GM12864 (cell line): ENCODE data around the gene CCDC141.
A peak's percentile ranks its signal among the peaks of the same experiment; 100 is the strongest.

Source experiments
- DNase-seq: peaks from one replicate; pipeline ENCODE4 v3.0.0-alpha.2; 2011; ENCODE audit warnings: low read depth
- H3K4me3 ChIP-seq: 2 replicates; pipeline ENCODE4 v1.5.1; 2011; ENCODE audit warnings: mild to moderate bottlenecking, low read depth, low read length, control low read depth
- TF ChIP-seq, protein P1 (sequence below): IDR thresholded peaks from 2 replicates; pipeline ENCODE4 v1.5.1; 2011; ENCODE audit warnings: low read depth, mild to moderate bottlenecking, moderate library complexity, low read length, control low read depth, inconsistent platforms; ENCODE audit errors: missing control alignments

CCDC141 gene

DNA sequence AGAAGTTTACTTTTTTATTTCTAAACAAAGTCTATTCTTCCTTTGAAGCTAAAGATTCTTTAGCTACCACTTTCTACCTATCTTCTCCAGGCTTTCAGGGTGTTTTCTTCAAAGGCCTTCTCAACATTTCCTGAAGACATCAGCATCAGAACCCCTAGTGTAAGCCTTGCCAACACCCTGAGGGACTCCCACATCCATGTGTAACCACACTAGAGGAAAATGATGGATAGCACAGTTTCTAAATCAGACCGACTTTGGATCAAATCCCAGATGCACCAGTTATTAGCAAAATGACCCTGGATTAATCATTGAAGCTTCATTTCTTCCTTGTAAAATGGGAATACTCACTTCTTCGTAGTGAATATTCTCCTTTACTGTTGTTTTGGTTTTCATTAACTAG lies 238.0 kb downstream of the CCDC141 start:
- TF ChIP-seq, protein P1, sequence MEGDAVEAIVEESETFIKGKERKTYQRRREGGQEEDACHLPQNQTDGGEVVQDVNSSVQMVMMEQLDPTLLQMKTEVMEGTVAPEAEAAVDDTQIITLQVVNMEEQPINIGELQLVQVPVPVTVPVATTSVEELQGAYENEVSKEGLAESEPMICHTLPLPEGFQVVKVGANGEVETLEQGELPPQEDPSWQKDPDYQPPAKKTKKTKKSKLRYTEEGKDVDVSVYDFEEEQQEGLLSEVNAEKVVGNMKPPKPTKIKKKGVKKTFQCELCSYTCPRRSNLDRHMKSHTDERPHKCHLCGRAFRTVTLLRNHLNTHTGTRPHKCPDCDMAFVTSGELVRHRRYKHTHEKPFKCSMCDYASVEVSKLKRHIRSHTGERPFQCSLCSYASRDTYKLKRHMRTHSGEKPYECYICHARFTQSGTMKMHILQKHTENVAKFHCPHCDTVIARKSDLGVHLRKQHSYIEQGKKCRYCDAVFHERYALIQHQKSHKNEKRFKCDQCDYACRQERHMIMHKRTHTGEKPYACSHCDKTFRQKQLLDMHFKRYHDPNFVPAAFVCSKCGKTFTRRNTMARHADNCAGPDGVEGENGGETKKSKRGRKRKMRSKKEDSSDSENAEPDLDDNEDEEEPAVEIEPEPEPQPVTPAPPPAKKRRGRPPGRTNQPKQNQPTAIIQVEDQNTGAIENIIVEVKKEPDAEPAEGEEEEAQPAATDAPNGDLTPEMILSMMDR, result no peak
- H3K4me3 ChIP-seq, result no peak overlapping the region
- DNase-seq, result no peak

DNA sequence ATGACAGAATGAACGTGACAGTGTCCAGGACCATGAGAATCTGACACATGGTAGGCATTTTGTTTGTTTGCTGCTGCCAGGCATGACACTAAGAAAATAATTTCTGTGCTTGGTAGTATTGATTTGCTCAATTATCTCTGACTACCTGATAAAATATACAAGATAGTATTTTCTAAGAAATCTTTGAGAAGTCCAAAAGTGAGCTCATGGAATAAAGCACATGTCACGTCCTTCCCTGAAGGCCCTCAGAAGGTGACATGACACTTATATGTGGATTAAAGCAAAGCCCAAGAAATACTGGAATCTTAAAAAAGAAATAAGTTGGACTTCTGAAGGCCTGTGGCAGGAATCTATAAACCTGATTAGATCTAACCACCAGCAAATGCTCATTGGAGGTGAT lies 238.9 kb downstream of the CCDC141 start:
- no peak overlapping the region for H3K4me3 ChIP-seq
- DNase-seq, result no peak
- TF ChIP-seq, protein P1, result no peak

DNA sequence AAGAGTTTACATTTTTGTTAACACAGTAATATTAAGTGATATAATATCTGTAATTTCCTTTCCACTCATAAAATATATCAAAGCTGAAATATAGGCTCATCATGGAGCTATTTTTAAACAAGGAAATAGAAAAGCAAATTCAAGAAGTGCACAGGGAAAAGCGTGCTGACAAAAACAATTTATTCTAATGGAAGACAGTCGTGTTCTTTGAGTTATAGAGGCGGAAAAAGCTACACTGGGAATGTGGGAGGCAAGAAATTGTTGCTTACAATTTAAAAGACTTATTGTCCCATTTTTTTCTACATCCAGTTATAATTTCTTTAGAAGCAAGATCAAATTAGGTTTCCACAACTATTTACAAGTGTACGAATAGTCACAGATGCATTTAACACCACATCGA lies 239.5 kb downstream of the CCDC141 start:
- DNase-seq, result no peak
- TF ChIP-seq, protein P1, result no peak
- no peak overlapping the region for H3K4me3 ChIP-seq

DNA sequence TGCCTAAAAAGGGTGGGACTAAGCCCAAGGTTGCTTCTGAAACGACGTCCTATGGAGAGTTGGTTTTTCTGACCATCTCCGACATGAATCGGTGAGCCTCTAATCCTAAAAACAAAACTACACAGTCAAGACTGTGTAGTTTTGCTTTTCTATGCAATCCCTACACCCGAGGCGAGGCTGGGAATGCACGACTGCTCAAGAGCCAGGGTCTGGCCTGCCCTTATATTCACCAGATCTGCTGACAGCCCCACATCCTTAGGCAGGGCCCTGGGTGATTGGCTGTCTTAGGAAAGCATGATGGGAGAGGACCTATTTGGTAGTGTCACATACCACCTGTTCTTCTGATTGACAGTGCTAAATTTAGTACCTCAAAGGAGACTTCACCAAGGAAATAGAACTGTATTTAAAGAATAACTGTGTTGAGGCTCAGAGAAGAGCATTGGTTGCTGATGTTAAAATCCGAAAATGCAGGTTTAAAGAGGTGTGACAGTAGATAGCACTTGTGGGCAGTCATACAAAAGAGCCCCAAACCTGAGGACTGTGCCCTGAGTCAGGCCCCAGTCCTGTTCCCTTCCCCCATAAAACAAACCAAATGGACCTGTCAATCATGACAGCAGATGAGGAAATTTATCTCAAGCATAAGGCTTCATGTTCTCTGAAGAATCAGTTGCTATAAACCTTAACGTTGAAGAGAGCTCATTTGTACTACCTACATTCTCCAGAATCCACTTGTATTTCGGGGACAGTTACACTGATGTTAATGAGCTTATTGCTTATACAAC lies 242.5 kb downstream of the CCDC141 start, which contains the start of gene TTN:
Gene TTN (minus strand): TSS at position 197 of the 782 bp plus-strand sequence. CDS start 2,781 bp downstream, outside the sequence.
- TF ChIP-seq, protein P1, result no peak
- no peak for DNase-seq
- no peak within 1 kb of the TSS for H3K4me3 ChIP-seq

DNA sequence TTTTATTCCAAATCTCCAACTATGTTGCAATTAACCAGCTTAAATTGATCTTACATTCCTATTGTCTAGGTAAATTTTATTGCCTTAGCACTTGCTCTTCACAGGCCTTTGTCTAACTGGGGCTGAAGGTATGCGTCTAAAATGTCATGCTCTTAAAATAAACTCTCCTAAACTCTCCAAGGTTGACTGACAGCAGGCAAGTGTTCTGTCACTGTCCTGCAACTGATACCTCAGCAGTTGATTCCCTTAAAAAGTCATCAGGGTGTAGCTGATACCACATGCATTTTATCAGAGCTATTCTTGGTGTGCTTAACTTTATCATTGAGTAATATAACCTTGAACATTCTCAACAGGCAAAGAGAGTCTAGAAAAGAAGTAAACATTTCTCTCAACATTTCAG lies 243.4 kb downstream of the CCDC141 start:
- TF ChIP-seq, protein P1, result no peak
- no peak for DNase-seq
- H3K4me3 ChIP-seq, result no peak overlapping the region

DNA sequence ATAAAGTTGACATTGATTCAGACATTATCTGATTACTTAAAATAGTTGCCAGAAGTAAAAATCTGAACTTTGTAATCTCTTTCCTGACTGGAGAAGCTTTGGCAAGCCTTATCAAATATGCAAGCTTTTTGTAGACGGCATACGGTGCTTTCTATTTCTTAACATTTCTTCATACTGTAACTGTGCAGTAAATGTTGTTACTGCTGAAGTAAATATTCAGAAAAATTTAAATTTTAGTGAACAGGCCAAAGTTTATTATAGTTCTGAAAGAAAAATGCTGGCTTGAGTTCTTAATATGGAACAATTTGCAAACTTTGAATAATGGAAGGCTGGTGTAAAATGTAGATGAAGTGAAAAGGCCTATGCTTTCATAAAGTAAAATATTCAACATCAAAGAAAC lies 244.5 kb downstream of the CCDC141 start:
- no peak for DNase-seq
- no peak overlapping the region for H3K4me3 ChIP-seq
- TF ChIP-seq, protein P1, result no peak

DNA sequence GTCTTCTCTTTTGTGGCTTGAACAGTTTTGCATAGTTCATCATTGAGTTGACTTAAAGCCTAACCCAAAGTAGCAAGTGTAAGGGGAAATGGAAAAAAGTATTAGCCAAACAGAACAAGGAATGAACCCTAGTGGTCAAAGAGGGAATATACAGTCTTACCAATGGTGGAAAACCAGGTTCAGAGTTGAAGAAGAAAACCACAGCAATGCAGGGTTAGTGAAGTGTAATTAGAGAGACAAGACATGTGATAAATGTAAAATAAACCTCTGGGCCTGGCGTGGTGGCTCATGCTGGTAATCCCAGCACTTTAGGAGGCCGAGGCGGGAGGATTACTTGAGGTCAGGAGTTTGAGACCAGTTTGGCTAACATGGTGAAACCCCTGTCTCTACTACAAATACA lies 245.1 kb downstream of the CCDC141 start:
- H3K4me3 ChIP-seq, result no peak overlapping the region
- TF ChIP-seq, protein P1, result peak; percentile 66
- no peak for DNase-seq
